ENCODE data around the gene GSTCD. TPM values are rescaled to one million over a fixed set of nuclear protein-coding genes. Genes with fewer than 3 reads are reported as not detected.

Gene GSTCD
- total RNA-seq (10 to 100 TPM in 3 of 7 donors, 1 to 10 TPM in 4; 5.5 to 10.4 (median 6.8) TPM), polyA plus RNA-seq (1 to 10 TPM; 2.0 to 5.8 TPM)
- long read RNA-seq, donor 1, full-length matches to known transcripts = 2 of 9 reads
- long read RNA-seq, donor 1, partial matches to known transcripts = 5 of 9 reads
- long read RNA-seq, donor 1, other reads (novel, unspliced or antisense) = 2 of 9 reads
- long read RNA-seq, donor 2, partial matches to known transcripts = 5 of 5 reads
- long read RNA-seq, donor 2, other reads (novel, unspliced or antisense) = 0 of 5 reads
- long read RNA-seq, donor 3, full-length matches to known transcripts = 1 of 5 reads
- long read RNA-seq, donor 3, partial matches to known transcripts = 2 of 5 reads
- long read RNA-seq, donor 3, other reads (novel, unspliced or antisense) = 2 of 5 reads

DNA sequence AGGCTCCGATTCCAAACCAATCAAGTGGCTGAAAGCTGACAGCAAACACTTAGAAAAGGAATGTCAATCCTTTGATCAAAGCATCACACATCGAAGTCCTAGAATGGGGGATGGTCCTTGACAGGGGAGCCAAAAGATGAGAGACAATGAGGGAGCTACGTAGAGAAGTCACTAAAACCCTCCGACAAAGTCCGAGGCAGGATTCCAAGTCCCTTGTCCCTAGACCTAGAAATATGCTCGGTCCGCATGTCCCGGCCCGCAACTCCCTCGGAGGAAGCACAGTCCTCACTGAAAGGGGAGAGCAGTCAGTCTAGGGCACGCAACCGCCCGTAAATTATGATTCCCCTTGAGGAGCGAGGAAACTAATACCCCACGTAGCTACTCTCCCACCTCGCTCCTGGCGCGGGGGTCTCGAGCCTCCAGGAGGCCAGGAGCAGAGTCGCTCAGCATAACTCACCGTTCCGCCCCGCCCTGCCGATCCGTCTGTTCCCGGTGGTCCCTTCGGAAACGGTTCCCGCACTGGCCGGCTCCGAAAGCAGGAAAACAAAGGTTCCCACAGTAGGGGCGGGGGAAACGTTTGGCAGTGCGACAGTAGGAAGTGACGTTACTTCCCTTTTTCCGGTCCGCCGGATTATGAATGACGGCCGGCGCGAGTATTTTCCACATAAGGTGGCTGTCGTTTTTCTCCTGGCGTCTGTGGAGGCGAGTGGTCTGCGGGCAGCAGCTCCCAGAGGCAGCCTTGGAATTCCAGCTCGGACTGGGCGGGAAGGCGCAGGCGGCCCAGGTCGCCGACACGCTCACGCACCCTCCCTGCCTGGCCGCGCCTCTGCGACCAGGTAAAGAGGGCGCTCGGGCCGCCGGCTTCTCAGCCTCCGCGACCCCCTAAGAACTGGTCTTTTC lies at the start of gene GSTCD, which contains the start of gene INTS12:
Gene GSTCD, plus strand, starts transcription at position 604 of the 900 bp plus-strand sequence. CDS start 8,830 bp downstream, outside the sequence.
Gene INTS12, minus strand, starts transcription at position 509 of the 900 bp plus-strand sequence. CDS start 8,684 bp downstream, outside the sequence.
- WGBS, 3 donors = 0% methylated on average over 54 to 63 of the region's 63 CpGs
- Histone ChIP-seq H3K4me1 (ENCODE audit: insufficient read depth) (peaks cover 1% of the 10 kb centered on the region), H3K27ac (peak within 1 kb of the TSS; percentile 38 to 65), H3K36me3 (no peaks in the 10 kb centered on the region), H3K4me3 (peak within 1 kb of the TSS; percentile 89), H3K9me3 (no peaks in the 10 kb centered on the region), H3K27me3 (no peaks in the 10 kb centered on the region)
- TF ChIP-seq, protein P1, sequence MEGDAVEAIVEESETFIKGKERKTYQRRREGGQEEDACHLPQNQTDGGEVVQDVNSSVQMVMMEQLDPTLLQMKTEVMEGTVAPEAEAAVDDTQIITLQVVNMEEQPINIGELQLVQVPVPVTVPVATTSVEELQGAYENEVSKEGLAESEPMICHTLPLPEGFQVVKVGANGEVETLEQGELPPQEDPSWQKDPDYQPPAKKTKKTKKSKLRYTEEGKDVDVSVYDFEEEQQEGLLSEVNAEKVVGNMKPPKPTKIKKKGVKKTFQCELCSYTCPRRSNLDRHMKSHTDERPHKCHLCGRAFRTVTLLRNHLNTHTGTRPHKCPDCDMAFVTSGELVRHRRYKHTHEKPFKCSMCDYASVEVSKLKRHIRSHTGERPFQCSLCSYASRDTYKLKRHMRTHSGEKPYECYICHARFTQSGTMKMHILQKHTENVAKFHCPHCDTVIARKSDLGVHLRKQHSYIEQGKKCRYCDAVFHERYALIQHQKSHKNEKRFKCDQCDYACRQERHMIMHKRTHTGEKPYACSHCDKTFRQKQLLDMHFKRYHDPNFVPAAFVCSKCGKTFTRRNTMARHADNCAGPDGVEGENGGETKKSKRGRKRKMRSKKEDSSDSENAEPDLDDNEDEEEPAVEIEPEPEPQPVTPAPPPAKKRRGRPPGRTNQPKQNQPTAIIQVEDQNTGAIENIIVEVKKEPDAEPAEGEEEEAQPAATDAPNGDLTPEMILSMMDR (IDR thresholded peaks at IDR 0.05) = no peak
- TF ChIP-seq EP300 (IDR thresholded peaks at IDR 0.05) (no peak), POLR2A (IDR thresholded peaks at IDR 0.05) (peak; percentile 72)
- DNase-seq = peak; percentile 86 to 93 (median 91)
- intact Hi-C loops (cut with DNase I) = no loop called here

- Histone ChIP-seq H3K9me3 (no peaks in the 10 kb centered on the region), H3K27me3 (no peaks in the 10 kb centered on the region), H3K4me1 (ENCODE audit: insufficient read depth) (no peaks in the 10 kb centered on the region), H3K4me3 (no peak overlapping the region), H3K27ac (no peak overlapping the region), H3K36me3 (no peaks in the 10 kb centered on the region)
- TF ChIP-seq POLR2A (IDR thresholded peaks at IDR 0.05) = no peak
- TF ChIP-seq, protein P1 (IDR thresholded peaks at IDR 0.05) = no peak
- TF ChIP-seq EP300 (IDR thresholded peaks at IDR 0.05) = no peak
- no peak for DNase-seq
- 81 to 85% (median 83%) methylated on average over 6 of the region's 6 CpGs for WGBS, 3 donors
- intact Hi-C loops (cut with DNase I) = no loop called here
Measured at GRCh38 chr4:105659190-105659589, 49.4 kb upstream of the GSTCD start.

GRCh38 chr4:105661028-105661427 lies 47.6 kb upstream of the GSTCD start:
- no peaks in the 10 kb centered on the region for H3K9me3 ChIP-seq
- no peak for TF ChIP-seq EP300 (IDR thresholded peaks at IDR 0.05)
- TF ChIP-seq POLR2A (IDR thresholded peaks at IDR 0.05) = no peak
- TF ChIP-seq, protein P1 (IDR thresholded peaks at IDR 0.05) = no peak
- H3K36me3 ChIP-seq = no peaks in the 10 kb centered on the region
- no peak overlapping the region for H3K4me3 ChIP-seq
- H3K27ac ChIP-seq = no peak overlapping the region
- H3K27me3 ChIP-seq = no peaks in the 10 kb centered on the region
- whole genome bisulfite sequencing, 3 donors = 91 to 96% (median 92%) methylated on average over 3 of the region's 3 CpGs
- no peak for DNase-seq
- H3K4me1 ChIP-seq (ENCODE audit: insufficient read depth) = no peaks in the 10 kb centered on the region
- intact Hi-C loops (cut with DNase I) = loop anchor here in 1 of 4 donors (10.0 kb wide), 1 partner anchor 136 kb away; no protein-coding TSS in a partner anchor

DNA sequence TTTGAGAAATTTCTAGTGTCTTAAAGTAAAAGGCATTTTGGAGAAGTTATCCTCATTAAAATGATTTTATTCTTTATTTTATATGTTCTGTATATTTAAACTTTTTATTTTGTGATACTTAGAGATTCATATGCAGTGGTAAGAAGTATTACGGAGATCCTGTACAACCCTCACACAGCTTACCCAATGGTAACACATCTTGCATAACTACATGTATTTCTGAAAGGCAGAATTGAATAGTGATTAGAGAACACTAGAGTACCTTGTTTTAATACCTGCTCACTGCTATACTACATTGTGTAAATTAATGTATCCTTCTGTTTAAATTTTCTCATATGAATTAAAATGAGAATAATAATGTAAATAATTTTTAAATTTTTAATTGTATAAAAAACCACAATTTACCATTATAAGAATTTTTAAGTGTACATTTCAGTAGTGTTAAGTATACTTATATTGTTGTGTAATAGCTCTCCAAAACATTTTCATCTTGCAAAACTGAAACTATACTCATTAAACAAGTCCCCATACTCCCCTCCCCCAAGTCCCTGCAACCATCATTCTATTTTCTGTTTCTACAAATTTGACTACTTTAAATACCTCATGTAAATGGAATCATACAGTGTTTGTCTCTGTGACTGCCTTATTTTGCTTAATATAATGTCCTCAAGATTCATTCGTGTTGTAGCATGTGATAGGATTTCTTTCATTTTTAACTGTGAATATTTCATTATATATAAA lies 45.5 kb upstream of the GSTCD start:
- WGBS, 3 donors = 84 to 94% (median 87%) methylated on average over 2 of the region's 2 CpGs
- Histone ChIP-seq H3K4me3 (no peak overlapping the region), H3K4me1 (ENCODE audit: insufficient read depth) (no peaks in the 10 kb centered on the region), H3K27ac (no peak overlapping the region), H3K27me3 (no peaks in the 10 kb centered on the region), H3K36me3 (no peaks in the 10 kb centered on the region), H3K9me3 (no peaks in the 10 kb centered on the region)
- intact Hi-C loops (cut with DNase I) = loop anchor here in 1 of 4 donors (10.0 kb wide), 1 partner anchor 138 kb away; no protein-coding TSS in a partner anchor
- no peak for DNase-seq
- TF ChIP-seq EP300 (IDR thresholded peaks at IDR 0.05) (no peak), POLR2A (IDR thresholded peaks at IDR 0.05) (no peak)
- TF ChIP-seq, protein P1 (IDR thresholded peaks at IDR 0.05) = no peak
